ENCODE data around the gene PDCD10. TPM values are rescaled to one million over a fixed set of nuclear protein-coding genes. Genes with fewer than 3 reads are reported as not detected.

Gene PDCD10
- polyA plus RNA-seq, 1 of the 3 experiments (the other 2 are of a cell fraction), result 29.0 TPM

DNA sequence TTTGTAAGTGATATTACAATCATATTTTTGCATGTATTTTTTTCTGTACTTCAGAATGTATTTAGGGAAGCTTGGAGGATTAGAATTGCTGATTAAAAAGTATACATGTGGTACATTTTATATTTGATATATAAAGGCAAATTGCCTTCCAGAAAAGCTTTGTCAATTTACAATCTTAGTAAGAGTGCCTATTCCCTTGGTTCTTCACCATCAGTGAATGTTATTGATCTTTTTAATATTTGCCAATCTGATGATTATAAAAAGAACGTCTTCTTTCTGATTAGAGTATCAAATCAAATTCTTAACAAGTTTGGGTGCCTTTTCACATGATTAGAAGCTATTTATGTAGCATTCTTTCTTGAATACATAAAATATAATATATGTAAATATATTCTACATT, 90.1 kb downstream of the PDCD10 start:
- no peaks in the 10 kb centered on the region for H3F3A ChIP-seq (replicated peaks; ENCODE audit: insufficient read depth)
- H2AFZ ChIP-seq (ENCODE audit: low read depth), result no peak overlapping the region
- WGBS (ENCODE audit: low lambda C conversion rate), result 4% methylated on average over 1 of the region's 1 CpG
- DNase-seq, result no peak
- TF ChIP-seq RFX5 (IDR thresholded peaks at IDR 0.05; ENCODE audit: low read length) (no peak), FOXM1 (IDR thresholded peaks at IDR 0.05; ENCODE audit: low read depth) (no peak), TAF1 (IDR thresholded peaks at IDR 0.05; ENCODE audit: borderline replicate concordance, low read depth, low read length) (no peak), MEF2A (IDR thresholded peaks at IDR 0.05; ENCODE audit: borderline replicate concordance, low read depth) (no peak), RAD21 (IDR thresholded peaks at IDR 0.05; ENCODE audit: low read length) (no peak), EZH2phosphoT487 (IDR thresholded peaks at IDR 0.05; ENCODE audit: borderline replicate concordance, low read depth) (no peak), RCOR1 (IDR thresholded peaks at IDR 0.05; ENCODE audit: low read length) (no peak), GABPA (IDR thresholded peaks at IDR 0.05; ENCODE audit: low read depth) (no peak), NRF1 (IDR thresholded peaks at IDR 0.05; ENCODE audit: low read depth, low read length) (no peak), TEAD4 (IDR thresholded peaks at IDR 0.05; ENCODE audit: borderline replicate concordance, insufficient read depth) (no peak), NFIC (IDR thresholded peaks at IDR 0.05; ENCODE audit: borderline replicate concordance) (no peak), SMC3 (IDR thresholded peaks at IDR 0.05; ENCODE audit: low read depth, low read length) (no peak), TCF12 (IDR thresholded peaks at IDR 0.05) (no peak), POLR2AphosphoS5 (IDR thresholded peaks at IDR 0.05; ENCODE audit: low read depth, low read length) (no peak)
- TF ChIP-seq, protein P1, sequence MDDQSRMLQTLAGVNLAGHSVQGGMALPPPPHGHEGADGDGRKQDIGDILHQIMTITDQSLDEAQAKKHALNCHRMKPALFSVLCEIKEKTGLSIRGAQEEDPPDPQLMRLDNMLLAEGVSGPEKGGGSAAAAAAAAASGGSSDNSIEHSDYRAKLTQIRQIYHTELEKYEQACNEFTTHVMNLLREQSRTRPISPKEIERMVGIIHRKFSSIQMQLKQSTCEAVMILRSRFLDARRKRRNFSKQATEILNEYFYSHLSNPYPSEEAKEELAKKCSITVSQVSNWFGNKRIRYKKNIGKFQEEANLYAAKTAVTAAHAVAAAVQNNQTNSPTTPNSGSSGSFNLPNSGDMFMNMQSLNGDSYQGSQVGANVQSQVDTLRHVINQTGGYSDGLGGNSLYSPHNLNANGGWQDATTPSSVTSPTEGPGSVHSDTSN (IDR thresholded peaks at IDR 0.05), result no peak
- TF ChIP-seq, protein P2, sequence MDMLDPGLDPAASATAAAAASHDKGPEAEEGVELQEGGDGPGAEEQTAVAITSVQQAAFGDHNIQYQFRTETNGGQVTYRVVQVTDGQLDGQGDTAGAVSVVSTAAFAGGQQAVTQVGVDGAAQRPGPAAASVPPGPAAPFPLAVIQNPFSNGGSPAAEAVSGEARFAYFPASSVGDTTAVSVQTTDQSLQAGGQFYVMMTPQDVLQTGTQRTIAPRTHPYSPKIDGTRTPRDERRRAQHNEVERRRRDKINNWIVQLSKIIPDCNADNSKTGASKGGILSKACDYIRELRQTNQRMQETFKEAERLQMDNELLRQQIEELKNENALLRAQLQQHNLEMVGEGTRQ (IDR thresholded peaks at IDR 0.05; ENCODE audit: borderline replicate concordance, low read depth, low read length), result no peak
- TF ChIP-seq, protein P3, sequence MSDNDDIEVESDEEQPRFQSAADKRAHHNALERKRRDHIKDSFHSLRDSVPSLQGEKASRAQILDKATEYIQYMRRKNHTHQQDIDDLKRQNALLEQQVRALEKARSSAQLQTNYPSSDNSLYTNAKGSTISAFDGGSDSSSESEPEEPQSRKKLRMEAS (IDR thresholded peaks at IDR 0.05; ENCODE audit: low read depth), result no peak
- TF ChIP-seq, protein P4, sequence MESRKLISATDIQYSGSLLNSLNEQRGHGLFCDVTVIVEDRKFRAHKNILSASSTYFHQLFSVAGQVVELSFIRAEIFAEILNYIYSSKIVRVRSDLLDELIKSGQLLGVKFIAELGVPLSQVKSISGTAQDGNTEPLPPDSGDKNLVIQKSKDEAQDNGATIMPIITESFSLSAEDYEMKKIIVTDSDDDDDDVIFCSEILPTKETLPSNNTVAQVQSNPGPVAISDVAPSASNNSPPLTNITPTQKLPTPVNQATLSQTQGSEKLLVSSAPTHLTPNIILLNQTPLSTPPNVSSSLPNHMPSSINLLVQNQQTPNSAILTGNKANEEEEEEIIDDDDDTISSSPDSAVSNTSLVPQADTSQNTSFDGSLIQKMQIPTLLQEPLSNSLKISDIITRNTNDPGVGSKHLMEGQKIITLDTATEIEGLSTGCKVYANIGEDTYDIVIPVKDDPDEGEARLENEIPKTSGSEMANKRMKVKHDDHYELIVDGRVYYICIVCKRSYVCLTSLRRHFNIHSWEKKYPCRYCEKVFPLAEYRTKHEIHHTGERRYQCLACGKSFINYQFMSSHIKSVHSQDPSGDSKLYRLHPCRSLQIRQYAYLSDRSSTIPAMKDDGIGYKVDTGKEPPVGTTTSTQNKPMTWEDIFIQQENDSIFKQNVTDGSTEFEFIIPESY (IDR thresholded peaks at IDR 0.05; ENCODE audit: borderline replicate concordance, low read depth), result no peak
- ChIA-PET POLR2A (no interaction called here), CTCF (interaction anchor here (0.9 kb wide), 1 partner anchor 40 kb away, joined by 3 read pairs; no protein-coding TSS in a partner anchor)
- no peaks in the 10 kb centered on the region for H3K27me3 ChIP-seq (ENCODE audit: insufficient read depth)
- H3K9ac ChIP-seq, result no peak overlapping the region
- no peaks in the 10 kb centered on the region for H3K36me3 ChIP-seq (replicated peaks in 1 of 2; ENCODE audit: control insufficient read depth in 1 of 2, insufficient read depth in 2 of 2, low read length in 1 of 2)
- H3K9me3 ChIP-seq, result no peaks in the 10 kb centered on the region
- H3K4me3 ChIP-seq (ENCODE audit: low read depth in 2 of 2, low read length in 1 of 2), result no peak overlapping the region
- H3K4me1 ChIP-seq (ENCODE audit: control insufficient read depth in 1 of 2, insufficient read depth in 2 of 2, low read depth in 1 of 2, low read length in 1 of 2), result no peaks in the 10 kb centered on the region
- no peaks in the 10 kb centered on the region for H3K9me2 ChIP-seq
- no peaks in the 10 kb centered on the region for H3K79me2 ChIP-seq (ENCODE audit: insufficient read depth)
- no peak overlapping the region for H3K27ac ChIP-seq (ENCODE audit: low read depth in 2 of 2, low read length in 1 of 2)
- no peaks in the 10 kb centered on the region for H4K20me1 ChIP-seq (ENCODE audit: insufficient read depth)
- H3K4me2 ChIP-seq, result no peak overlapping the region

Small RNA genes within 50 kb of the gene (small RNA-seq; reads per million reads assigned to genes)
- gene HMGN1P8, result 0 reads per million in 7 experiments

Other genes with a start within 250 kb of the PDCD10 start
- not detected in 2 replicates for gene WDR49, start 81.0 kb downstream of the PDCD10 start, polyA plus RNA-seq (2012; rRNA removed)
- 1.9 and 2.1 TPM in 2 replicates for gene SERPINI1, start 829 bp upstream of the PDCD10 start, polyA plus RNA-seq (2012; rRNA removed)